SK-N-SH treated with all-trans-retinoic acid at 6 μM for 48 hours (cell line): ENCODE measurements around the gene PRR23C.

Experiments used
- ATAC-seq: fragments of 200-7000 bp; cut with Tn5 transposase; 3 replicates; pipeline ENCODE4 v1.9.1; 2020; ENCODE audit warnings: mild to moderate bottlenecking, moderate library complexity
- BACH2 ChIP-seq: fragments of 250-450 bp; sonication (Bioruptor Pico); IDR thresholded peaks from 2 replicates; pipeline ENCODE4 v1.9.0; 2021; ENCODE audit warnings: mild to moderate bottlenecking, borderline replicate concordance
- PPARA ChIP-seq: fragments of 250-450 bp; sonication (Bioruptor Pico); IDR thresholded peaks from 2 replicates; pipeline ENCODE4 v1.5.0; 2020; ENCODE audit warnings: mild to moderate bottlenecking, borderline replicate concordance
- SNAI2 ChIP-seq: fragments of 250-450 bp; sonication (Bioruptor Pico); IDR thresholded peaks from 2 replicates; pipeline ENCODE4 v1.5.0; 2020; ENCODE audit warnings: mild to moderate bottlenecking, moderate library complexity
- TCF4 ChIP-seq: fragments of 250-450 bp; sonication (Bioruptor Pico); IDR thresholded peaks from 2 replicates; pipeline ENCODE4 v1.8.0; 2021; ENCODE audit warnings: mild to moderate bottlenecking, moderate library complexity, borderline replicate concordance
- TOX ChIP-seq: fragments of 250-450 bp; sonication (Bioruptor Pico); IDR thresholded peaks from 2 replicates; pipeline ENCODE4 v1.8.0; 2021; ENCODE audit warnings: mild to moderate bottlenecking, moderate library complexity, borderline replicate concordance
- ZC3H10 ChIP-seq: fragments of 250-450 bp; sonication (Bioruptor Pico); IDR thresholded peaks from 2 replicates; pipeline ENCODE4 v1.5.1; 2021; ENCODE audit warnings: mild to moderate bottlenecking, moderate library complexity
- ZFP3 ChIP-seq: fragments of 250-450 bp; sonication (Bioruptor Pico); IDR thresholded peaks from 2 replicates; pipeline ENCODE4 v1.5.0; 2020; ENCODE audit warnings: mild to moderate bottlenecking, moderate library complexity
- ZFP30 ChIP-seq: fragments of 450-650 bp; formaldehyde crosslinking; IDR thresholded peaks from 2 replicates; pipeline ENCODE4 v1.5.0; 2022; ENCODE audit warnings: mild to moderate bottlenecking, moderate library complexity
- ZNF565 ChIP-seq: fragments of 450-650 bp; formaldehyde crosslinking; conservative IDR thresholded peaks from 2 replicates; pipeline ENCODE4 v1.5.0; 2020; ENCODE audit warnings: low read depth, mild to moderate bottlenecking, moderate library complexity
- ZNF70 ChIP-seq: fragments of 450-650 bp; formaldehyde crosslinking; IDR thresholded peaks from 2 replicates; pipeline ENCODE4 v1.5.0; 2020; ENCODE audit warnings: mild to moderate bottlenecking, moderate library complexity
- ZNF8 ChIP-seq: fragments of 450-650 bp; formaldehyde crosslinking; IDR thresholded peaks from 2 replicates; pipeline ENCODE4 v1.5.0; 2020; ENCODE audit warnings: mild to moderate bottlenecking, moderate library complexity
- TF ChIP-seq, protein P1 (sequence below): fragments of 250-450 bp; sonication (Bioruptor Pico); IDR thresholded peaks from 2 replicates; pipeline ENCODE4 v1.8.0; 2020; ENCODE audit warnings: mild to moderate bottlenecking, moderate library complexity, borderline replicate concordance
- TF ChIP-seq, protein P2 (sequence below): fragments of 250-450 bp; sonication (Bioruptor Pico); IDR thresholded peaks from 2 replicates; pipeline ENCODE4 v1.8.0; 2021; ENCODE audit warnings: low read depth, mild to moderate bottlenecking, moderate library complexity, borderline replicate concordance
- TF ChIP-seq, protein P3 (sequence below): fragments of 250-450 bp; sonication (Bioruptor Pico); IDR thresholded peaks from 2 replicates; pipeline ENCODE4 v1.5.1; 2020; ENCODE audit warnings: low read depth, mild to moderate bottlenecking, moderate library complexity
- TF ChIP-seq, protein P4 (sequence below): fragments of 250-450 bp; sonication (Bioruptor Pico); IDR thresholded peaks from 2 replicates; pipeline ENCODE4 v1.5.0; 2020; ENCODE audit warnings: mild to moderate bottlenecking, moderate library complexity

The PRR23C gene

DNA sequence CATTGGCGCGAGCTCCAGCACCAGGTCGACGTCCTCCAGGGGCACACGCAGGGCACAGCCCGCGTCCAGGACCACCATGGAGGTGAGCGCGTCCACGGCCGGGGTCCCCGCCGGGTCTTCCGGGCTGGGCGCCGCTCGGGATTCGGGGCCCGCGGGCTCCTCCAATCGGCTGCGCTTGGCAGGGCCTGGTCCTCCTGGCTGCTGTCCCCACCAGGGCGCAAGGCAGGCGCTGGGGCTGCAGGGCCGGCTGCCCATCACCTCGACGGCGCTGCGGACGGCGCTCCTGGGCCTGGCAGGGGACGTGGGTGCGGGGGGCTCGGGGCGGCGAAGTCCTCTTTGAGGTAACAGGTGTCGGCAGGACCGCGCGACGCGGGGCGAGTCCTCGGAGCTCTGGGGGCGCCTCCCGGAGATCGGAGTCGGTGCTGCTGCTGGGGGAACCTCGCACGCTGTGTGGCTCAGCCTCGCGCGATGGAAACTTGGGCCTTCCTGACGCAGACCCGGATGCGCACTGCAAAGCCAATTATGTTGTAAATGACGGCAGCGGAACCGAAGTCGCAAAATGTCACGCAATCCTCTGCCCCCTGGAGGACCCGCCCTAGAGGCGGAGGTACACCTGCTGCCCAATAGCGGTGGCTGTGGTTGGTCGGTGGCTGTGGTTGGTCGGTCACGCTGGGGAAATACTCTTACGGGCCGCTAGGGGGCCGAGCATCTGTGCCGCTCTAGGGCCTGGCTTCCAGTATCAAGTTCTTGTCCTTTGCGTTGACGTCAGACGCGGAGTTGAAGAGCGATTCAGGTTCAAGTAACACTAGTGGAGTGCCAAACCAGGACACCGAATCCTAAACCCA lies at the start of gene PRR23C:
TSS of gene PRR23C (minus strand) at position 527 of the 845 bp plus-strand sequence. CDS start at position 255, 272 bp downstream.
- TF ChIP-seq BACH2 (CRISPR knock-in tag) (no peak), SNAI2 (CRISPR knock-in tag) (no peak), PPARA (CRISPR knock-in tag) (no peak), ZC3H10 (CRISPR knock-in tag) (no peak)
- TF ChIP-seq, all 23 proteins: peak for 0
- ATAC-seq: no peak

DNA sequence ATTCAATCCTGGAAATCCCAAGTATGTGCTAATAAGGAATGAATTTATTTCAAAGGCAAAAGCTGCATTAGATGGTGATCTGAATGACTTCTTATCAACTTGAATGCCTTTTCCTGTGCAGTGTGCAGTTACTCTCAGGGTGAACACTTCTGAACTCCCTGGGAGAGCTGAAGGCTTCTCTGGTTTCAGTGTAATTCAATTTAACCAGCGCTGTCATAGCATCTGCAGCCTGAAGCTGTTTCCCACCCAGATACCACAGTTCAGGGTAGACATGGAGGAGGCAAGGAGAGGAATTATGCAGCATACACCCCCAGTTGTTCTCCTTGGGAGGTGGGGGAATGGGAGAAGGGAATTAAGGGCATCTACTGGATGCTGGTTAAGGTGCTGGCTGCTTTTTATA lies 49.1 kb upstream of the PRR23C start:
- TF ChIP-seq PPARA (CRISPR knock-in tag) (no peak), ZNF70 (no peak), ZNF565 (CRISPR knock-in tag) (no peak), TOX (CRISPR knock-in tag) (no peak), ZC3H10 (CRISPR knock-in tag) (no peak), ZFP30 (CRISPR knock-in tag) (no peak), ZNF8 (CRISPR knock-in tag) (no peak)
- TF ChIP-seq, protein P1, sequence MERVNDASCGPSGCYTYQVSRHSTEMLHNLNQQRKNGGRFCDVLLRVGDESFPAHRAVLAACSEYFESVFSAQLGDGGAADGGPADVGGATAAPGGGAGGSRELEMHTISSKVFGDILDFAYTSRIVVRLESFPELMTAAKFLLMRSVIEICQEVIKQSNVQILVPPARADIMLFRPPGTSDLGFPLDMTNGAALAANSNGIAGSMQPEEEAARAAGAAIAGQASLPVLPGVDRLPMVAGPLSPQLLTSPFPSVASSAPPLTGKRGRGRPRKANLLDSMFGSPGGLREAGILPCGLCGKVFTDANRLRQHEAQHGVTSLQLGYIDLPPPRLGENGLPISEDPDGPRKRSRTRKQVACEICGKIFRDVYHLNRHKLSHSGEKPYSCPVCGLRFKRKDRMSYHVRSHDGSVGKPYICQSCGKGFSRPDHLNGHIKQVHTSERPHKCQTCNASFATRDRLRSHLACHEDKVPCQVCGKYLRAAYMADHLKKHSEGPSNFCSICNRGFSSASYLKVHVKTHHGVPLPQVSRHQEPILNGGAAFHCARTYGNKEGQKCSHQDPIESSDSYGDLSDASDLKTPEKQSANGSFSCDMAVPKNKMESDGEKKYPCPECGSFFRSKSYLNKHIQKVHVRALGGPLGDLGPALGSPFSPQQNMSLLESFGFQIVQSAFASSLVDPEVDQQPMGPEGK (CRISPR knock-in tag): no peak
- TF ChIP-seq, protein P2, sequence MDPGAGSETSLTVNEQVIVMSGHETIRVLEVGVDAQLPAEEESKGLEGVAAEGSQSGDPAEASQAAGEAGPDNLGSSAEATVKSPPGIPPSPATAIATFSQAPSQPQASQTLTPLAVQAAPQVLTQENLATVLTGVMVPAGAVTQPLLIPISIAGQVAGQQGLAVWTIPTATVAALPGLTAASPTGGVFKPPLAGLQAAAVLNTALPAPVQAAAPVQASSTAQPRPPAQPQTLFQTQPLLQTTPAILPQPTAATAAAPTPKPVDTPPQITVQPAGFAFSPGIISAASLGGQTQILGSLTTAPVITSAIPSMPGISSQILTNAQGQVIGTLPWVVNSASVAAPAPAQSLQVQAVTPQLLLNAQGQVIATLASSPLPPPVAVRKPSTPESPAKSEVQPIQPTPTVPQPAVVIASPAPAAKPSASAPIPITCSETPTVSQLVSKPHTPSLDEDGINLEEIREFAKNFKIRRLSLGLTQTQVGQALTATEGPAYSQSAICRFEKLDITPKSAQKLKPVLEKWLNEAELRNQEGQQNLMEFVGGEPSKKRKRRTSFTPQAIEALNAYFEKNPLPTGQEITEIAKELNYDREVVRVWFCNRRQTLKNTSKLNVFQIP (CRISPR knock-in tag): no peak
- TF ChIP-seq, protein P3, sequence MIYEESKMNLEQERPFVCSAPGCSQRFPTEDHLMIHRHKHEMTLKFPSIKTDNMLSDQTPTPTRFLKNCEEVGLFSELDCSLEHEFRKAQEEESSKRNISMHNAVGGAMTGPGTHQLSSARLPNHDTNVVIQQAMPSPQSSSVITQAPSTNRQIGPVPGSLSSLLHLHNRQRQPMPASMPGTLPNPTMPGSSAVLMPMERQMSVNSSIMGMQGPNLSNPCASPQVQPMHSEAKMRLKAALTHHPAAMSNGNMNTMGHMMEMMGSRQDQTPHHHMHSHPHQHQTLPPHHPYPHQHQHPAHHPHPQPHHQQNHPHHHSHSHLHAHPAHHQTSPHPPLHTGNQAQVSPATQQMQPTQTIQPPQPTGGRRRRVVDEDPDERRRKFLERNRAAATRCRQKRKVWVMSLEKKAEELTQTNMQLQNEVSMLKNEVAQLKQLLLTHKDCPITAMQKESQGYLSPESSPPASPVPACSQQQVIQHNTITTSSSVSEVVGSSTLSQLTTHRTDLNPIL: no peak
- ATAC-seq: no peak

DNA sequence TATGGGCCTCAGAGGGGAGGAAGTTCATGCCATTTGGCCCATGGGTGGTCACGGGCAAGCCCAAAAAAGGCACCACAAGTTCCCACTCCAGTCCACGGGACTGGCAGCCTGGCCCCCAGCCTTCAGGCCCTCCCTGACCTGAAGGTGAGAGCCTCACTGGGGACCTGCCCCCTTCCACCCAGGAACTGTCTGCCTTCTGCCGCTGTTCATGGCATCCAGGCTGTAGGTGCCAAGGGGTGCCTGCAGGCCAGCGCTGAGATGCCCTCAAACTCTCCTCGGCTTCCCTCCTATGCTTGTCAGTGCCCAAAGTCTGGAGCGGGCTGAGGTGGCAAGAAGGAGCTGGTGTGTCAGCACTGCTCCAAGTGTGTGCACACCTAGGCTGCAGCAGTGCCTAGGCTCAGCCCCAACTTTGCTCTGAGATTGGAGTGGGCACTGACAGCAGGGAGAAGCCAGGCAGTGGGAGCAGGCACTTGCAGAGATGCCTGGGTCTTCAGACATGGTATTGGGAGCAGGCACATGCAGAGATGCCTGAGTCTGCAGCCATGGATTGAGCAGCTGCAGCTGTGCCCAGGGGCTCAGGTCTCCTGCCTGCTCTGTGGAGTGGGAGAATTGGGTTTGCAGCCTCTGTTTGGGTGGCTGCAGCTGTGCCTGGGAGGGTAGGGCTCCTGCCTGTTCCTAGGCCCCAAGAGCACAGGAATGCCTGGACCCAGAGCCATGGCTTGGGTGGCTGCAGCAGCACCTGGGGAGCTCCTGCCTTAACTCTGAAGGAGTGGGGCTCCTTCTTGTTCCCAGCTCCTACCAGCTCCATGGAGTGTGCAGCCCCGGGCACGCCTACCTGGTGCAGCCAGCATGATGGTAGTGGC lies 44.0 kb upstream of the PRR23C start:
- TF ChIP-seq ZC3H10 (CRISPR knock-in tag) (no peak), TCF4 (CRISPR knock-in tag) (no peak), ZFP30 (CRISPR knock-in tag) (no peak), ZFP3 (CRISPR knock-in tag) (no peak), ZNF565 (CRISPR knock-in tag) (no peak)
- TF ChIP-seq, protein P4, sequence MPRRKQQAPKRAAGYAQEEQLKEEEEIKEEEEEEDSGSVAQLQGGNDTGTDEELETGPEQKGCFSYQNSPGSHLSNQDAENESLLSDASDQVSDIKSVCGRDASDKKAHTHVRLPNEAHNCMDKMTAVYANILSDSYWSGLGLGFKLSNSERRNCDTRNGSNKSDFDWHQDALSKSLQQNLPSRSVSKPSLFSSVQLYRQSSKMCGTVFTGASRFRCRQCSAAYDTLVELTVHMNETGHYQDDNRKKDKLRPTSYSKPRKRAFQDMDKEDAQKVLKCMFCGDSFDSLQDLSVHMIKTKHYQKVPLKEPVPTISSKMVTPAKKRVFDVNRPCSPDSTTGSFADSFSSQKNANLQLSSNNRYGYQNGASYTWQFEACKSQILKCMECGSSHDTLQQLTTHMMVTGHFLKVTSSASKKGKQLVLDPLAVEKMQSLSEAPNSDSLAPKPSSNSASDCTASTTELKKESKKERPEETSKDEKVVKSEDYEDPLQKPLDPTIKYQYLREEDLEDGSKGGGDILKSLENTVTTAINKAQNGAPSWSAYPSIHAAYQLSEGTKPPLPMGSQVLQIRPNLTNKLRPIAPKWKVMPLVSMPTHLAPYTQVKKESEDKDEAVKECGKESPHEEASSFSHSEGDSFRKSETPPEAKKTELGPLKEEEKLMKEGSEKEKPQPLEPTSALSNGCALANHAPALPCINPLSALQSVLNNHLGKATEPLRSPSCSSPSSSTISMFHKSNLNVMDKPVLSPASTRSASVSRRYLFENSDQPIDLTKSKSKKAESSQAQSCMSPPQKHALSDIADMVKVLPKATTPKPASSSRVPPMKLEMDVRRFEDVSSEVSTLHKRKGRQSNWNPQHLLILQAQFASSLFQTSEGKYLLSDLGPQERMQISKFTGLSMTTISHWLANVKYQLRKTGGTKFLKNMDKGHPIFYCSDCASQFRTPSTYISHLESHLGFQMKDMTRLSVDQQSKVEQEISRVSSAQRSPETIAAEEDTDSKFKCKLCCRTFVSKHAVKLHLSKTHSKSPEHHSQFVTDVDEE (CRISPR knock-in tag): no peak
- TF ChIP-seq, protein P1 (CRISPR knock-in tag): no peak
- no peak for ATAC-seq
